ENCODE measurements around the gene NCKIPSD.

The NCKIPSD gene

GRCh38 chr3:48716508-48716981 lies 30.8 kb upstream of the NCKIPSD start:
- no peak for DNase-seq (ENCODE audit: low spot score)

GRCh38 chr3:48715174-48715800 lies 29.6 kb upstream of the NCKIPSD start:
- no peak for TF ChIP-seq CTCF (IDR thresholded peaks at IDR 0.05; ENCODE audit: extremely low read depth, missing control alignments)
- DNase-seq (ENCODE audit: low spot score), result no peak

More at GRCh38 chr3:48716508-48716981, 30.8 kb upstream of the NCKIPSD start:
- no peak for TF ChIP-seq CTCF (IDR thresholded peaks at IDR 0.05; ENCODE audit: extremely low read depth, missing control alignments)

GRCh38 chr3:48711727-48712126 lies 26.0 kb upstream of the NCKIPSD start:
- no peak for DNase-seq (ENCODE audit: low spot score)
- no peak for TF ChIP-seq CTCF (IDR thresholded peaks at IDR 0.05; ENCODE audit: extremely low read depth, missing control alignments)

GRCh38 chr3:48709051-48709461 lies 23.3 kb upstream of the NCKIPSD start:
- no peak for TF ChIP-seq CTCF (IDR thresholded peaks at IDR 0.05; ENCODE audit: extremely low read depth, missing control alignments)
- no peak for DNase-seq (ENCODE audit: low spot score)

GRCh38 chr3:48708481-48708889 lies 22.8 kb upstream of the NCKIPSD start:
- no peak for DNase-seq (ENCODE audit: low spot score)
- no peak for TF ChIP-seq CTCF (IDR thresholded peaks at IDR 0.05; ENCODE audit: extremely low read depth, missing control alignments)

GRCh38 chr3:48707157-48707556 lies 21.4 kb upstream of the NCKIPSD start:
- TF ChIP-seq CTCF (IDR thresholded peaks at IDR 0.05; ENCODE audit: extremely low read depth, missing control alignments), result no peak
- DNase-seq (ENCODE audit: low spot score), result no peak

GRCh38 chr3:48702320-48702920 lies 16.7 kb upstream of the NCKIPSD start:
- TF ChIP-seq CTCF (IDR thresholded peaks at IDR 0.05; ENCODE audit: extremely low read depth, missing control alignments), result no peak

More at GRCh38 chr3:48702320-48702920, 16.7 kb upstream of the NCKIPSD start:
- no peak for DNase-seq (ENCODE audit: low spot score)

Data from GM20000 (cell line).